Activated naive CD8-positive, alpha-beta T cell treated with anti-CD3 and anti-CD28 coated beads for 36 hours (primary cell): ENCODE data around the gene LTK. TPM values are rescaled to one million over a fixed set of nuclear protein-coding genes. Genes with fewer than 3 reads are reported as not detected.

Source experiments
- DNase-seq: peaks from one replicate; pipeline ENCODE4 v3.0.0; 2021
- H3K27ac Mint-ChIP-seq: one replicate; pipeline ENCODE4 v1.8.0; 2022; ENCODE audit warnings: mild to moderate bottlenecking, moderate library complexity, mixed read lengths
- H3K27me3 Mint-ChIP-seq: one replicate; pipeline ENCODE4 v1.8.0; 2022; ENCODE audit warnings: mild to moderate bottlenecking, mixed read lengths
- H3K36me3 Mint-ChIP-seq: one replicate; pipeline ENCODE4 v1.8.0; 2021; ENCODE audit warnings: mild to moderate bottlenecking, mixed read lengths
- H3K4me1 Mint-ChIP-seq: one replicate; pipeline ENCODE4 v1.8.0; 2021; ENCODE audit warnings: mixed read lengths
- H3K4me3 Mint-ChIP-seq: one replicate; pipeline ENCODE4 v1.8.0; 2022; ENCODE audit warnings: mild to moderate bottlenecking, moderate library complexity, mixed read lengths
- H3K9me3 Mint-ChIP-seq: one replicate; pipeline ENCODE4 v1.8.0; 2022; ENCODE audit warnings: mixed read lengths
- total RNA-seq, 2 experiments: library from RNA; stranded (reverse); gene quantifications; one replicate each; pipeline ENCODE4 v1.2.3, GENCODE V29; 2021

The LTK gene
- total RNA-seq, 2 experiments from 2014 or later, result 0.16 TPM; not detected in 1

DNA sequence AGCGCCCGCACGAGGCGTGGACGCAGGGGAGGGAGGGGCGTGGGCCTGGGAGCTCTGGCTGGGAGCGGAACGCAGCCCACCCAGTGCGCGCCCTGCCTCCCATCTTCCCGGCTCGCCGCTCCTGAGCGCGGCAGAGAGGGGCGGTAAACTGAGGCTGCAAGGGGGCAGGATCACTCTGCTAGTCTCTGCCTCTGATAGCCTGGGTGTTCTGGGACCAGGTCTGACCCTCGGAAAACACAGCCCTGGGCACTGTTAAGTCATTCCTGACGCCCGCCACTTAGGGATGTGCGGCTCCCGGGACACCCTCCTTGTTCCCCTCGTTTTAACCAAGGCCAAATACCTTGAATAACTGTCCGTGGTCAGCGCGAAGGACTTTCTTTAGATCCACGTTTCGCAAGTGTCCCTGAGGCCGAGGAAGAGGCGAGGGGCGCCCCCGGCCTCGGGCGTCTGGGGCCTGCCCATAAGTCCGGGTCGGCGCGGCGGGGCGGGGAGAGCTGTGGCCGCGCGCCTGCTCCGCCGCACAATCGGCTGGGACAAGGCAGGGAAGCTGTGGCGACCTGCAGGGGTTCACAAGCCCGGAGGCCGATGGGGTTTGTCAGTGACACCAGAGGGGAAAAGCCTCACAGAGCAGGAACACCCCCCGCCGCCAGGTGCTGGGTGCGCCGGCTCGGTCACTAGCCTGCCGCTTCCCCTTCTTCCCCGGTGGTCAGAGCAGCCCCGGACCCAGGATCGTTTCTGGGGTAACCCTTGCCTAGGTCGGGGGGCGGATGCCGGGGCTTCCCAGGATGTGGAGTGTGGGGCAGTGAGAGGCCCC lies 18.5 kb downstream of the LTK start:
- H3K36me3 Mint-ChIP-seq, result peaks cover 1% of the 10 kb centered on the region
- peaks cover 22% of the 10 kb centered on the region for H3K4me1 Mint-ChIP-seq
- no peak overlapping the region for H3K27ac Mint-ChIP-seq
- DNase-seq, result peak; percentile 53
- peaks cover 71% of the 10 kb centered on the region for H3K27me3 Mint-ChIP-seq
- H3K9me3 Mint-ChIP-seq, result no peaks in the 10 kb centered on the region
- H3K4me3 Mint-ChIP-seq, result peak overlapping the region; percentile 55

DNA sequence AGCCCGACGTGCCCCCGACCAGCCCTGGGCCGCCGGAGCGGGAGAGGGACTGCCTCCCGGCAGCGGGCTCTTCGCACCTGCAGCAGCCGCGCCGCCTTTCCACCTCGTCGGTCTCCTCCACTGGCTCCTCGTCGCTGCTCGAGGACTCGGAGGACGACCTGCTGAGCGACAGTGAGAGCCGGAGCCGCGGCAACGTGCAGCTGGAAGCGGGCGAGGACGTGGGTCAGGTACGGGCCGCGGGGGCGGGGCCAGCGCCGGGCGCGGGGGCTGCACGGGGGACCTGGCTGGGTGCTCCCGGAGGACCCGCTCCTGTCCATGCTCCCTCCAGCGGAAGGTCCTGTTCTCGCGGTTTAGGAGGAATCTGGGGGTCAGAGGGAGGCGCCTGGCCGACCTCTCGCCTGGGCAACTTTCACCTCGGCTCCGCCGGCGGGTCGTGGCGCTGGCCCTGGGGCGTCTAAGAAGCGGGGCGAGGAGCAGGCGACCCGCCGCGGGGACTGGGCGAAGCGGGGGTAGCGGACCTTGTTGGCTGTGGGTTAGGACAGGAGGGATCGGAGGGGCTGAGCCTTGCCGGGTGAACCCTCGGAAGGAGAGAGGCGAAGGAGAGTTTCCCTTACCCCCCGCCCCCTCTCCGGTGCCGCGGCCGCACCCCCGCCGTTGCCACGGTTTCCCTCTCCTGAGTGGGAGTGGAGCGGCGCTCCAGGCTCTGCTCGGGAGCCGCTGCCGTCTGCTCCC lies 19.3 kb downstream of the LTK start:
- Mint-ChIP-seq H3K4me1 (peaks cover 26% of the 10 kb centered on the region), H3K27me3 (peaks cover 65% of the 10 kb centered on the region), H3K27ac (no peak overlapping the region), H3K9me3 (no peaks in the 10 kb centered on the region), H3K4me3 (peak overlapping the region; percentile 60), H3K36me3 (peaks cover 1% of the 10 kb centered on the region)
- peak; percentile 63 for DNase-seq

DNA sequence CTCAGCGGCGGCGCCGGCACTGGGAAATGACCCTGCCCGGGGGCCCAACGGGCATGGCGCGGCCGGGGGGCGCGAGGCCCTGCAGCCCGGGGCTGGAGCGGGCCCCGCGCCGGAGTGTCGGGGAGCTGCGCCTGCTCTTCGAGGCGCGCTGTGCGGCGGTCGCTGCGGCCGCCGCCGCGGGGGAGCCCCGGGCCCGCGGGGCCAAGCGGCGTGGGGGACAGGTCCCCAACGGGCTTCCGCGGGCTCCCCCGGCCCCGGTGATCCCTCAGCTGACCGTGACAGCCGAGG lies 19.8 kb downstream of the LTK start:
- Mint-ChIP-seq H3K4me3 (no peak overlapping the region), H3K27me3 (peaks cover 60% of the 10 kb centered on the region), H3K36me3 (peaks cover 1% of the 10 kb centered on the region), H3K9me3 (no peaks in the 10 kb centered on the region), H3K4me1 (peaks cover 26% of the 10 kb centered on the region), H3K27ac (no peak overlapping the region)
- DNase-seq, result no peak

DNA sequence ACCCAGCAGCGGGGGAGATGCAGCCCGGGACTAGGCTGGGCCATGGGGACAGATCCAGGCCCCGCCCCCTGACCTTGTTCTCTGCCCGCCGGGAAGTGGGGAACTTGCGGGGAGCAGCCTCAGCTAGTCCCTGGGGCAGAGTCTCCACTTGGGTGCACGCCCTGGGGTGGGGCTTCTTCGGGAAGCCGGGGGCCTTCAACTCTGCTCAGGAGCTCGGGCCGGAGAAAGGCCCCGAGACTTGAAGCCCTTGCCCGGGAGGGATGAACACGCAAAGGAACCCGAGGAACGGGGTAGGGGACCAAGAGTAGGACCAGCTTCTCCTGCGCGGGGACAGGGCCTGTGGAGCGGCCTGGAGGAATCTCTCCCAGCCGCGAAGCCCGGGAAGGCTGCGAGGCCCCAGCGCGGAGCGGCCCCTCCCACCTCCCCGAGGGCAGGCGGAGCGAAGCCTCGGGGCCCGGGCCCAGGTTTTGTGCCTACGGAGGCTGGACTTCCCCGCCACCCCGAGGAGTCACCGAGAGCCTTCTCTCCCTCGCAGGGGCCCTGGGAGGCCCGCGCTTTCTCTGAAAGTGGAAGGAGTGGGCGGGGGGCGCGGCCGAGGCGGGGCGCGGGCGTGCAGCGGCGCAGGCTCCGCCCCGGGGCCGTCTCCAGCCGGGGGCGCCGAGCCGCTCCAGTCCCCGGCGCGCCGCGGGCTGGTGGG lies 20.3 kb downstream of the LTK start, which contains the start of gene ITPKA:
Gene ITPKA (plus strand): TSS at position 670 of the 697 bp plus-strand sequence. CDS start 54 bp downstream, outside the sequence.
- H3K4me1 Mint-ChIP-seq, result peaks cover 26% of the 10 kb centered on the region
- H3K36me3 Mint-ChIP-seq, result peaks cover 1% of the 10 kb centered on the region
- H3K27ac Mint-ChIP-seq, result peak within 1 kb of the TSS; percentile 67
- H3K4me3 Mint-ChIP-seq, result peak within 1 kb of the TSS; percentile 71
- no peaks in the 10 kb centered on the region for H3K9me3 Mint-ChIP-seq
- H3K27me3 Mint-ChIP-seq, result peaks cover 55% of the 10 kb centered on the region
- peak; percentile 94 for DNase-seq

DNA sequence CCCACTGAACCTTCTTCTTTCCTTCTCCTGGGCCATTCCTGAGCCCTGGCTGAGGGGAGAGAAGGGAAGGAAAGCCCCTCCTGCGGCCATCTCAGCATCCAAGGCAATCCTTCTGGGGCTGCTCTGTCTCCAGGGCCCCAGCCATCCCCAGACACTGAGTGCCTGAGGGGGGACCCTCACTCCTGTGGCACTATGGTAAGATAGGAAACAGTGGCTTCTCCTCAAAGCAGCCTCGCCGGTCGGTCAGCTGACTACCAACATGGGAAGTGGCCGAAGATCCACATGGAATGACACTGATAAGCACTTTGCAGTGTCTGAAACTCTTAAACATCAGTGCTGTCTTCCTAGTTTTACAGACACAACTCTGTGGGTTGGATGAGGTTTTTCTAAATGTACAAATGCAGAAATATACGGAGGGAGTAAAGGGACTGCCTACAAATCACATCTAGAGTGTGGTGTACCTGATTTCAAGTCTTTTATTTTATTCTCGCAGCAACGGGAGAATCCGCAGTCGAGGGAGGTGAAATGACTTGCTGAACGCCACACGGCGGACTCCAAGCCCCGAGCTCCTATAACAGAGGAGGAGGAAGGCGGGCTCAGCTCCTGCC lies 20.9 kb downstream of the LTK start:
- Mint-ChIP-seq H3K4me1 (peaks cover 29% of the 10 kb centered on the region), H3K36me3 (peaks cover 4% of the 10 kb centered on the region), H3K27ac (peak overlapping the region; percentile 67), H3K27me3 (peaks cover 54% of the 10 kb centered on the region), H3K4me3 (peak overlapping the region; percentile 71), H3K9me3 (no peaks in the 10 kb centered on the region)
- DNase-seq, result no peak

DNA sequence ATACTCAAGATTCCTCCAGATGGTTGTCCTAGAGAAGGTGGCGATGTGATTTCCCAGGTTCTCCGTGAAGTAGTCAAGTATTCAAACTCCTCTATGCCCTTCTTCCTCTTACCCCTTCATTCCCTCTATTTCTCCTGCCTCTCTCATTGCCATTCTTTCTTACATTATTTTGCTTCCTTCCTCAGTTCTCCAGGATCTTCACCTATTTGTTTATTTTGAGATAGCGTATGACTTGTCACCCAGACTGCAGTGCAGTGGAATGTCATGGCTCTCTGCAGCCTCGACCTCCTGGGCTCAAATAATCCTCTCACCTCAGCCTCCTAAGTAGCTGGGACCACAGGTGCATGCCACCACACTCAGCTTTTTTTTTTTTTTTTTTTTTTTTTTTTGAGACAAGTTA lies 21.7 kb downstream of the LTK start:
- Mint-ChIP-seq H3K9me3 (no peaks in the 10 kb centered on the region), H3K4me1 (peaks cover 29% of the 10 kb centered on the region), H3K36me3 (peaks cover 4% of the 10 kb centered on the region), H3K4me3 (no peak overlapping the region), H3K27me3 (peaks cover 47% of the 10 kb centered on the region), H3K27ac (no peak overlapping the region)
- no peak for DNase-seq

DNA sequence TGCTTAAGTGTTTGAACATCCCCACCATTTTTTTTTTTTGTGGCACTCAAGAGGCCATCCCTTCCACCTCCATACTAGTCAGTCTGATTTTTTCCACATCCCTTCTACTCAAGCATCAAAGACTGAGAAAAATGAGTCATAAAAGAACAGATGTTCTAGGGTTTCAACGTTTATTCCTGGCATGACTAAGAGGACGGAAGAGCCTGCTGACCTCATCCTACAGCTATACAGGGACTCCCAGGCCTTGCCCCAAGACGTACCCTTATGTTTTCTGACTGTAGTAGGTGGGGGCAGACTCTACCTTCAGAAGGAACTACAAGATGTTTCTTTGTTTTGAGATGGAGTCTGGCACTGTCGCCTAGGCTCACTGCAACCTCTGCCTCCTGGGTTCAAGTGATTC lies 23.3 kb downstream of the LTK start:
- Mint-ChIP-seq H3K9me3 (no peaks in the 10 kb centered on the region), H3K4me1 (peaks cover 29% of the 10 kb centered on the region), H3K4me3 (no peak overlapping the region), H3K36me3 (peaks cover 4% of the 10 kb centered on the region), H3K27me3 (peaks cover 35% of the 10 kb centered on the region), H3K27ac (no peak overlapping the region)
- DNase-seq, result peak; percentile 63

DNA sequence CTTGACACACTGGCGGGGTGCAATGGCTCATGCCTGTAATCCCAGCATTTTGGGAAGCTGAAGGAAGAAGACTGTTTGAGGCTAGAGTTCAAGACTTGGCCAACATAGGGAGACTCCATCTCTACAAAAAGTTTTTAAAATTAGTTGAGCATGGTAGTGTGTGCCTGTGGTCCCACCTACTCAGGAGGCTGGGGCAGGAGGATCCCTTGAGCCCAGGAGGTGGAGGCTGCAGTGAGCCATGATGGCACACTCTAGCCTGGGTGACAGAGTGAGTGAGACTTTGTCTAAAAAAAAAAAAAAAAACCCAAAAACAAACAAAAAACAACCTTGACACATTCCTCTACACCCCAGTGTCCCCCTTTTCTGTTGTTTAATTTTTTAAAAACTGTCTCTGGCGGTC lies 24.0 kb downstream of the LTK start:
- Mint-ChIP-seq H3K4me1 (peaks cover 29% of the 10 kb centered on the region), H3K36me3 (peaks cover 4% of the 10 kb centered on the region), H3K27me3 (peaks cover 29% of the 10 kb centered on the region), H3K4me3 (no peak overlapping the region), H3K9me3 (no peaks in the 10 kb centered on the region), H3K27ac (no peak overlapping the region)
- DNase-seq, result no peak

DNA sequence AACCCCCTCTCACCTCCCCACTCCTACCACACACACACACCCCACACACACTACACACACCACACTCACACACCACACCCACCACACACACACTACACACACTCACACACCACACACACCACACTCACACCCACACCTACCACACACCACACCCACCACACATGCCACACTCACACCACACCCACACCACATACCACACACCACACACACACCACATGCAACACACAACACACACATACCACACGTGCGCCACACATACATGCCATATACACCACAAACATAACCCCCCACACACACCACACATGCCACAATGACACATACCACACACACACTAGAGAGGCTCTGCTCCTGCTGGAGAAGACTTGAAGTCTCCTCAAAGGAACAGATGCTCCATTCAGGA lies 25.8 kb downstream of the LTK start:
- no peak for DNase-seq
- peaks cover 27% of the 10 kb centered on the region for H3K27me3 Mint-ChIP-seq
- peak overlapping the region; percentile 19 for H3K4me3 Mint-ChIP-seq
- H3K9me3 Mint-ChIP-seq, result no peaks in the 10 kb centered on the region
- H3K4me1 Mint-ChIP-seq, result peaks cover 37% of the 10 kb centered on the region
- H3K27ac Mint-ChIP-seq, result peak overlapping the region; percentile 74
- H3K36me3 Mint-ChIP-seq, result peaks cover 6% of the 10 kb centered on the region

DNA sequence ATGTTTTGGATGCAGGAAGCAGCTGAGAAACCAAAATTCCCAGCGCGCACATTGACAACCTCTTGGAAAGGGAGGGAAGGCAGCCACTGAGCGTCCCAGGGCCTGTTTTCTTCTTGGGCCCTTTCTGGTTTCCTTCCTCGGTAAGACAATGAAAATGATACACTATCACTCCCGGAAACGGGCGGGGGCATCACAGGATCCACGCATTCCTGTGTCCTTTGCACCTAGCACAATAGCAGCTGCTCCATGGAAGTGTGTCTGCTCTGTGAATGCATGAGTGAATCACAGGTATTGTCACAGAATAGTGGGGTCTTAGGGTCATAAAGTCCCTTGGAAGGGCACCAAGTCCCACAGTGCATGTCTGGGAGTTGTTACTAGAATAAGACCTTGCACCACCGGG lies 26.2 kb downstream of the LTK start:
- H3K27ac Mint-ChIP-seq, result no peak overlapping the region
- no peak for DNase-seq
- H3K27me3 Mint-ChIP-seq, result peaks cover 23% of the 10 kb centered on the region
- H3K36me3 Mint-ChIP-seq, result peaks cover 6% of the 10 kb centered on the region
- H3K4me3 Mint-ChIP-seq, result no peak overlapping the region
- peaks cover 36% of the 10 kb centered on the region for H3K4me1 Mint-ChIP-seq
- no peaks in the 10 kb centered on the region for H3K9me3 Mint-ChIP-seq

DNA sequence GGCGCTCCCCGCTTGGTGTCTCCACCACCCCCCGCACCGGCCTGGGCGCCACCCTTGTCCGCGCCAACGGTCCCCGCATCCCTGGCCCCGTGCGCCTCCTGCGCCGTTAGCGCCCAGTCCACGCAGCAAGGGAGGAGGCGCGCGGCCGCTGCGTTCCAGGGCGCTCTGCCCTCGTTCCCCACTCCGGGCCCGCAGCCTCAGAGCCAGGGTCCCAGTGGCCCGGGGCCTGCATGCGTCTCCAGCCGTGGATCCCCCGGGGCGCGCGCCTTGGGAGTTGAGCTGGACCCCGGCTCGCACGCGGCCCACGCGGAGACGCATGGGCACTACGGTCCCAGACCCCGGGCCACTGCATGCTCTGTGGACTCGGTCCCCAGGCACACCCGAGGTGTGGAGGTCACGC lies 27.3 kb downstream of the LTK start:
- Mint-ChIP-seq H3K4me1 (peaks cover 30% of the 10 kb centered on the region), H3K36me3 (peaks cover 9% of the 10 kb centered on the region), H3K4me3 (no peak overlapping the region), H3K9me3 (no peaks in the 10 kb centered on the region), H3K27me3 (peaks cover 12% of the 10 kb centered on the region), H3K27ac (no peak overlapping the region)
- DNase-seq, result no peak

DNA sequence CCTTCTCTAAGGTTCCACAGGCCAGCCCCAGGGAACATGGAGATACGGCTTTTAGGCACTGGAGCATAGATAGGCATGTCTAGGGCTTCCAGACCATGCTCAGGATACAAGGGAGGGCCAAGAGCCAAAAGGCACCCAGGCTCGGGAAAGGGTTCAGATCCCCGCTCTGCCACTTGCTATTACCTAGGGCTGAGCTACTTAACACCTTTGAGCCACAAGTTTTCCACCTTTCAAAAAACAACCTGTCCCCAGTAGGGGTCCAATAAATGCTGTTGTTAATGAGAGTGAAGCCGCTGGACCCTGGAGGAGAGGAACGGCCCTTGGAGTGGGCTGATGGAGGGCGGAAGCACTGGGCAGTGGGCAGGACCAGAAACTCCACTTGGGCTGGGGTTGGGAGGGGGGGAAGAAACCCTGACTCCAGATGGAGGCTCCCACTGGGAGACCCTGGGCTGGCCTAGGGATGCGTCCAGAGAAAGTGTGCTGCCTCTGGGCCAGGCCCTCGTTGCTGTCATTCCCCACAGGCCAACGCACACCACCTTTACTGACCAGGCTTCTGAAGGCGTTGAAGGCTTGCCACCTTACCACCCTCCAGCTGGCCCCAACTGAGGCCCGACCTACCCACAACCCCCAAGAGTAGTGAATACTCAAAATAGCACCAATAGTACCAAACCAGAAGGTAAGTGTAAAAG lies 28.5 kb downstream of the LTK start:
- no peaks in the 10 kb centered on the region for H3K9me3 Mint-ChIP-seq
- no peak overlapping the region for H3K27ac Mint-ChIP-seq

DNA sequence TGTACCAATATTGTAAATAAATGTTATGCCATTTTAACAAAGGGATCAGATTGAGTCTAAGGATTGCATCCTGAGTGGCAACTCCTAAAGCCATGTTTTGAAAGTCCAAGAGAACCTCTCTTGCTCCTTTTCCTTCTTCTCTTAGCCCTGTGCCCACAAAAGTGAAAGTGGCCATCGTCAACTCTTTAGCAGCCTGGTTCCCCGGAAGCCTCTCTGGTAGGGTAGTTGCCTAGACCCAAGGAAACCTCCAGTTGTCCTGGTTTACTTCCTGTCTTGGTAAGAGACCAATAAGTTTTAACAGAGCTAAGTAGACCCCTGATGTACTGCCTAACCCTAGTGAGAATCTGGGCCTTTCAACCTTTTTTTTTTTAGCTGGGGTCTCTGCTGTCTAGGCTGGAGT lies 30.1 kb downstream of the LTK start:
- Mint-ChIP-seq H3K9me3 (no peaks in the 10 kb centered on the region), H3K27ac (peak overlapping the region; percentile 69), H3K4me3 (peak overlapping the region; percentile 51), H3K4me1 (peaks cover 18% of the 10 kb centered on the region), H3K36me3 (peaks cover 19% of the 10 kb centered on the region), H3K27me3 (peaks cover 5% of the 10 kb centered on the region)
- DNase-seq, result no peak

More for the DNA sequence above, 28.5 kb downstream of the LTK start:
- Mint-ChIP-seq H3K27me3 (peaks cover 6% of the 10 kb centered on the region), H3K36me3 (peaks cover 14% of the 10 kb centered on the region), H3K4me1 (peaks cover 21% of the 10 kb centered on the region), H3K4me3 (no peak overlapping the region)
- no peak for DNase-seq

DNA sequence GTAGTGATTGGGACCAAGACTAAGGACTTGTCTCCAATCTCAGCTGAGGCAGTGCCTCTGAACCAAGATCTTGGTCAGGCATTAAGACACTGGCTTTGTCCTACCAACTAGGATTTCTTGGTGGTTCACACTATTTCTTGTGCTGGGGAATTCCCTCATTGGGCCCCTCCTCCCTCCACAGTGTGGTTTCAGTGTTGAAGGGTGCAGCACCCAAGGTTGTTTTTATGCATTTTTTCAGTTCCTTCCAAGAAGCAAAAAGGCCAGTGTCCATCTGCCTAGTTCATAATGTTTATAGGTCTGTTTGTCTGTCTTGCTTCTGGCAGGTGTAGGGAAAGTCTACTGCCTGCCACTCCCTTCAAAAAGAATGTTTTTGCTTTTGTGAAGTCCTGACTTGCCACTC lies 30.5 kb downstream of the LTK start:
- Mint-ChIP-seq H3K36me3 (peaks cover 19% of the 10 kb centered on the region), H3K27me3 (peaks cover 5% of the 10 kb centered on the region), H3K27ac (peak overlapping the region; percentile 69), H3K9me3 (no peaks in the 10 kb centered on the region), H3K4me3 (peak overlapping the region; percentile 51), H3K4me1 (peaks cover 18% of the 10 kb centered on the region)
- DNase-seq, result peak; percentile 58
